Right cardiac atrium (tissue), 5 donors: ENCODE data around the gene TFPI. TPM values are rescaled to one million over a fixed set of nuclear protein-coding genes. Genes with fewer than 3 reads are reported as not detected.

Experiments used
- ATAC-seq, 2 donors: fragments of 200-7000 bp; cut with Tn5 transposase; one replicate each; pipeline versions ENCODE4 v1.8.0 to v1.9.1; 2020; ENCODE audit warnings: moderate library complexity in 2 of 2, mild to moderate bottlenecking in 1 of 2
- DNase-seq, 3 donors: peaks; one replicate each; pipeline ENCODE4 v3.0.0-alpha.2; 2020
- H3K27ac ChIP-seq: one replicate; pipeline ENCODE4 v1.5.1; 2013; ENCODE audit warnings: mild to moderate bottlenecking, low read length, control low read depth, moderate library complexity
- H3K27me3 ChIP-seq: one replicate; pipeline ENCODE4 v1.6.1; 2013; ENCODE audit not compliant: control insufficient read depth, insufficient read depth
- H3K4me1 ChIP-seq: one replicate; pipeline ENCODE4 v1.6.1; 2013; ENCODE audit warnings: low read length; ENCODE audit not compliant: control insufficient read depth, insufficient read depth
- H3K4me3 ChIP-seq: one replicate; pipeline ENCODE4 v1.5.1; 2013; ENCODE audit warnings: low read length, control low read depth
- H3K9me3 ChIP-seq: one replicate; pipeline ENCODE4 v1.6.1; 2013; ENCODE audit warnings: low read length; ENCODE audit not compliant: control insufficient read depth
- WGBS: extraction: QIAGEN DNeasy Blood & Tissue Kit; methylation state at CpG from one replicate; pipeline ENCODE4 v1.1.7; 2013; 5-methylcytosine and 5-hydroxymethylcytosine counted together
- intact Hi-C, 4 donors: fragments of 100-400 bp; cut with DNase I; formaldehyde crosslinking; loops; one replicate each; pipeline versions ENCODE4 v1.11.0 to v1.14.0; 2022 to 2023
- polyA plus RNA-seq: library from polyadenylated mRNA; stranded (reverse); fragments of 200-250 nt; gene quantifications from one replicate; pipeline ENCODE4 v1.2.3, GENCODE V29; 2013
- total RNA-seq, 4 donors: library from RNA; stranded (reverse); fragmentation: NEBNext Ultra II Directional; extraction: Animal tissue kit (Norgen Biotek cat#: 25700); gene quantifications; one replicate each; pipeline ENCODE4 v1.2.1, GENCODE V29; 2021
- donor health status: healthy with polysubstance abuse.
- donor health status: DM: no; HTN: yes; CAD: no.
- donor health status: DM: no; HTN: no; CAD: no.
- donor health status: DM: no; HTN: yes; CAD: no; lungs with severe emphysema.
- donor health status: DM: yes; HTN: yes; CAD: no.

The TFPI gene
- total and polyA plus RNA-seq, 5 donors, result 27.1 to 62.7 (median 42.7) TPM

DNA sequence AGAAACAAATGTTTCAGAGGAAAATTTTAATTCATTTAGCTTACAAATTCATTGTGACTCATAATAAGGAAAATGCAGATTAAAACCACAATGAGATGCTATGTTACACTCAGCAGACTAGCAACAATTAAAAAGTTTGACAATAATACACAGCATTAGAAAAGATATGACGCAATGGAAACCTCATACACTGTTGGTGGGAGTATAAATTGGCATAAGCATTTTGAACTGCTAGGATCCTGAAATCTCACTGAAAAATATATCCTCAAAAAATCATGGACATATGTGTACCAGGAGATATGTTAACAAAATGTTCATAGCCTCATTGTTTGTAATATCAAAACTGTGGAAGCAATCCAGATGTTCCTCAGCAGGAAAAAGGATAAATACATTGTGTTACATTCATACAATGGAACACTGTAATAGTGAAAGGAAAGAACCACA is 119.9 kb downstream of the TFPI start:
- no peak overlapping the region for H3K27ac ChIP-seq
- no peak for ATAC-seq
- no peaks in the 10 kb centered on the region for H3K9me3 ChIP-seq
- H3K4me1 ChIP-seq, result peaks cover 2% of the 10 kb centered on the region
- DNase-seq, result no peak
- H3K4me3 ChIP-seq, result no peak overlapping the region
- WGBS, result 86% methylated on average over 1 of the region's 1 CpG
- intact Hi-C loops, result no loop called here
- H3K27me3 ChIP-seq, result no peaks in the 10 kb centered on the region

DNA sequence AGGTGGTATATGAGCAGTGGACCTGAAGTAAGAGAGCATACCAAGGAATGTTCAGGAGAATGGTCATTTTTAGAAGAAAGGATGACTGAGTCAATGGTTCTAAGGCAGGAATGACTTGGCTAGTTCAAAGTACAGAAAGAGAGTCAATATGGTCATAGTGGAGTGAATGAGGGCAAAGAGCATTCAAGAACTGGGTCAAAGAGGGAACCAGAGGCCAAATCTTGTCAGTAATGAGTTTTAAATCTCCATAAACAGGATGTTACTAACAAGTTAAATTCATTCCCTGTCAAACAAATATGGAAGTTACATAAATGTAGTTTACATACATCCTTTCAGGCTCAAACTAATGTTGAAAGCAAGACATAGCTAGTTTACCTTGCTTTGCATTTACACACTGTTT is 122.3 kb downstream of the TFPI start:
- H3K4me3 ChIP-seq, result no peak overlapping the region
- H3K27ac ChIP-seq, result no peak overlapping the region
- intact Hi-C loops, result no loop called here
- H3K27me3 ChIP-seq, result no peaks in the 10 kb centered on the region
- H3K4me1 ChIP-seq, result peaks cover 2% of the 10 kb centered on the region
- DNase-seq (no peak), ATAC-seq (no peak)
- no peaks in the 10 kb centered on the region for H3K9me3 ChIP-seq

DNA sequence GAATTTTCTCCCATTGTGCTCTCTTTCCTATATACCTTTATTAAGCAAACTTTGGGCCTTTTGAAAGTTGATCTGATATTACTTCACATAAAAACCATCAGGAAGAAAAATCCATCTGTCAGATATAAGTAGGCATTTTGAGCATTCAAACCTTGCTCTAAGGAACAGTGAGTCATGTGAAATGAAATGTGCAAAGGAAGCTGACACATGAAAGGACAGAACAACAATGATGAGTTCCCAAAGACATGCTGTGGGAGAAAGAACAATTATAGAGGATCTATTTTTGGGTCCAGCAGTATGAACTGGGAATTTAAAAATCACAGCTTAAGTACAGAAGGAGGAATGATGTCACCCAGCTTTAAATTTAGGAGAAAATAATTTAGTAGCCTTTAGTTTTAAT is 124.2 kb downstream of the TFPI start:
- H3K9me3 ChIP-seq, result no peaks in the 10 kb centered on the region
- intact Hi-C loops, result no loop called here
- H3K4me1 ChIP-seq, result no peaks in the 10 kb centered on the region
- ATAC-seq, result peak in 1 of 2 donors; percentile 85
- no peak overlapping the region for H3K27ac ChIP-seq
- no peak overlapping the region for H3K4me3 ChIP-seq
- no peaks in the 10 kb centered on the region for H3K27me3 ChIP-seq
- no peak for DNase-seq

DNA sequence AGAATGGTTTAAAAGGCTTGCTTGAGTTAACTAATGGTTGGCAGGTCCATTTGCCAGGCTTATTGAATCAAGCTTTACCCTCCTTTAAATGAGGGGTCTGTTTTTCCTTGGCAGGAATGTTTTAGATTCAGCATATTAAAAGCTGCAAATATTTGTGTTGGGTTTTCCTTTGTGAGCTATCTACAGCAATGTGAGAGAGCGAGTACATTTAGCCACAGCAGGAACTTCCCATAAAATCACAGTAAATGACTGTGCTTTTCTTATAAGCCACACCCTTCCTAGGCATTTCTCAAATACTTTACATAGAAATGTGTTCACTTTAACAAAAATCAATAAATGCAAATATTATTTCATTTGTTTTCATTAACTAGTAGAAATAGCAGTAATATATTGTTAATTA is 130.1 kb downstream of the TFPI start:
- H3K9me3 ChIP-seq, result no peaks in the 10 kb centered on the region
- H3K4me1 ChIP-seq, result peaks cover 3% of the 10 kb centered on the region
- DNase-seq (no peak), ATAC-seq (no peak)
- H3K27me3 ChIP-seq, result no peaks in the 10 kb centered on the region
- no peak overlapping the region for H3K27ac ChIP-seq
- intact Hi-C loops, result no loop called here
- WGBS, result 65% methylated on average over 1 of the region's 1 CpG
- no peak overlapping the region for H3K4me3 ChIP-seq

DNA sequence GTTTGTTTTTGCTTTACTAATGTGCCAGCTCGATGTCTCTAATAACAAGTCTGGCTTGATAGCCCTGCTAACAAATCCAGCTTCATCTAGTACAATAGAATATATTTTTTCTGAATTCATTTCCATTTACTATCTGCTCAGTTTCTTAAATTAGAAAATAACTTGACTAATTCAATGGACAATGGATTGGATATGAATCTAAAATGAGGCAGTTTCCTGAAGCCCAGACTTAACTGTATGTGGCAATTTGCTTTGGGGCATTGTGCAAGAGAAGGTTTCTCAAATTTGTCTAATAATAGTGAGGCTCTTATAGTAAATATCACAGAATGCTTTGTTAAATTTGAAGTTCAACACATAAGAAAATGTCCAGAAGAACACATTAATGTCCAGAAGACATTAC is 132.0 kb downstream of the TFPI start:
- 72% methylated on average over 1 of the region's 1 CpG for WGBS
- intact Hi-C loops, result no loop called here
- peak in 1 of 2 donors; percentile 75 for ATAC-seq
- peaks cover 3% of the 10 kb centered on the region for H3K4me1 ChIP-seq
- H3K27me3 ChIP-seq, result no peaks in the 10 kb centered on the region
- no peak overlapping the region for H3K27ac ChIP-seq
- no peak for DNase-seq
- no peak overlapping the region for H3K4me3 ChIP-seq
- H3K9me3 ChIP-seq, result no peaks in the 10 kb centered on the region

DNA sequence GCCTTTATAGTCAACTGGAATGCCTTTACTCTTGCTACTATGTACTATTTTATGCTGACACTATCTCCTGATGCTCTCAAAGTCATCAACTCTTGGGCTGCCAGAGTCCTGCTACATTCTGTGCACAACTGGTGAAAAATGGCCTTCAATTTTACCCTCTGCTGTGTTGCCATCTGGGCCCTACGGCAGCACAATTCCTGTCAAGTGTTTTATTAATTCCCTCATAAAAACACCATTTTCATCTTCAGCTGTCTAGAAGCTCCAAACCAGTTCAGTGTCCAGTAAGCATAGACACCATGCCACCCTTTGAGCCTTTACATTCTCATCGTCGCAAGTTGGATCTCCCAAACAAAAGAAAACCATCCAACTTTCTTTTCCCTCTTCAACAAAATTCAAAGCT is 132.7 kb downstream of the TFPI start:
- H3K27ac ChIP-seq, result no peak overlapping the region
- H3K4me3 ChIP-seq, result no peak overlapping the region
- ATAC-seq, result no peak
- no peaks in the 10 kb centered on the region for H3K9me3 ChIP-seq
- H3K4me1 ChIP-seq, result peaks cover 3% of the 10 kb centered on the region
- 84% methylated on average over 3 of the region's 3 CpGs for WGBS
- intact Hi-C loops, result no loop called here
- DNase-seq, result no peak
- H3K27me3 ChIP-seq, result no peaks in the 10 kb centered on the region

DNA sequence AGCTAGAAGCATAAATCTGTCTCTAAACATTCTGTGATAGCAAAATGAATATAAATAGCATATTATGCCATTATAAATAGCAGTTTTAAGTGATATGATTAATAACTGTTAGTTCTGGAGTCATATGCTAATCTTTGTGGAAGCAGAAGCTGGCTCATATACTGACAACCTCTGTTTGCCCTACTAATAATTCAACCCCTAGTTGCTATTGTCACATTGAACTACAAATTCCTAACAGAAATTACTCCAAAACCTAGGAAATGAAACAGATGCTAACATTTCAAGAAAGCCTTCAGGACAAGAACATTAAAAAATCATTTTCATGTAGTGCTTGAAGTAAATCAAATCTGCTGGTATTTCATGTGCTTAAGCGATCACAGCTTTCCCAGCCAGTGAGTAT is 134.4 kb downstream of the TFPI start:
- no peak overlapping the region for H3K27ac ChIP-seq
- H3K4me3 ChIP-seq, result no peak overlapping the region
- ATAC-seq, result no peak
- no peaks in the 10 kb centered on the region for H3K27me3 ChIP-seq
- no peak for DNase-seq
- WGBS, result 79% methylated on average over 1 of the region's 1 CpG
- H3K4me1 ChIP-seq, result peaks cover 3% of the 10 kb centered on the region
- intact Hi-C loops, result no loop called here
- H3K9me3 ChIP-seq, result no peaks in the 10 kb centered on the region

DNA sequence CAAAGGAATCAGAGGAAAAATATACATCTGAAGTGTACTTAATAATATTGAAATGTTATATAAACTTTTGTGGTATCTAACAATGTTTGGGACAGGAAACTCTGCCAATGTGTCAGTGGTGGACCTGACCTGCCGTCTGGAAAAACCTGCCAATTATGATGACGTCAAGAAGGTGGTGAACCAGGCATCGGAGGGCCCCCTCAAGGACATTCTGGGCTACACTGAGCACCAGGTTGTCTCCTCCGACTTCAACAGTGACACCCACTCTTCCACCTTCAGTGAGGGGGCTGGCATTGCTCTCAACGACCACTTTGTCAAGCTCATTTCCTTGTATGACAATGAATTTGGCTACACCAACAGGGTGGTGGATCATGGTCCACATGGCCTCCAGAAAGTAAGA is 138.8 kb downstream of the TFPI start:
- Histone ChIP-seq H3K27me3 (no peaks in the 10 kb centered on the region), H3K27ac (no peak overlapping the region), H3K4me3 (no peak overlapping the region), H3K9me3 (no peaks in the 10 kb centered on the region), H3K4me1 (no peaks in the 10 kb centered on the region)
- DNase-seq (peak in 1 of 3 donors; percentile 5), ATAC-seq (no peak)
- 82% methylated on average over 5 of the region's 5 CpGs for WGBS
- intact Hi-C loops, result no loop called here

Other genes starting within 250 kb of the TFPI start
- gene CALCRL, start 106.2 kb downstream of the TFPI start, total RNA-seq, result 10 to 100 TPM; 35.5 to 50.9 (median 44.1) TPM
- gene CALCRL, start 106.2 kb downstream of the TFPI start, polyA plus RNA-seq, result 12.3 TPM